ENCODE measurements around the gene DCHS2.

GRCh38 chr4:154364066-154364845 is 127.3 kb downstream of the DCHS2 start:
- TF ChIP-seq CTCF (conservative IDR thresholded peaks at IDR 0.05; ENCODE audit: low read length), result no peak
- TF ChIP-seq EZH2phosphoT487 (IDR thresholded peaks at IDR 0.05; ENCODE audit: borderline replicate concordance, low read depth, low read length), result no peak

Measured in OCI-LY7 (cell line).